Activated CD4-positive, alpha-beta T cell treated with anti-CD3 and anti-CD28 coated beads for 1 hour (primary cell): ENCODE measurements around the gene CFAP52.
"Not testable (repeated sequence)": the region's sequence is repeated elsewhere in the genome, so short reads cannot be mapped to it uniquely, and the experiment has no call there.

Experiments used
- DNase-seq: peaks from one replicate; pipeline ENCODE4 v3.0.0-alpha.2; 2020

Gene CFAP52

DNA sequence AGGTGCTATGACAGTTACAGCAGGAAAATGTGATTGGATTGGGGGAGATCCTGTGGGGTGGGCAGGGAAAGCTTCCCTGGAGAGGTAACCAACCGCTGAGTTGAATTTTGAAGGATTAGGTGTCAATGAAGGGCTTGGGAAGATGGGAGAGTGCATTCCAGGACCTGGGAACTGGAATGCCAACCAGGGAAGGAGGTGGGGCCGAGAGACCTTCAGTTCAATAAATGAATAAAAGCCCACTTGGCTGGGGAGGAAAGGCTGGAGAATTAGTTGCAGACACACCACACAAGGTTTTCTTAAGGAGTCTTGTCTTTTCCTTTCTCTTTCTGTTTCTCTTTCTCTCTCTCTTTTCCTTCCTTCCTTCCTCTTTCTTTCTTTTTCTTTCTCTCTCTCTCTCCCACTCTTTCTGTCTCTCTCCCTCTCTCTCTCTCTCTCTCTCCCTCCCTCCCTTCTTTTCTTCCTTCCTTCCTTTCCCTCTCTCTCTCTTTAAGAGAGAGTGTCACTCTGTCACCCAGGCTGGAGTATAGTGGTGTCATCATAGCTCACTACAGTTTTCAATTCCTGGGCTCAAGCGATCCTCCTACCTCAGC lies 72.2 kb downstream of the CFAP52 start:
- DNase-seq, result no peak

DNA sequence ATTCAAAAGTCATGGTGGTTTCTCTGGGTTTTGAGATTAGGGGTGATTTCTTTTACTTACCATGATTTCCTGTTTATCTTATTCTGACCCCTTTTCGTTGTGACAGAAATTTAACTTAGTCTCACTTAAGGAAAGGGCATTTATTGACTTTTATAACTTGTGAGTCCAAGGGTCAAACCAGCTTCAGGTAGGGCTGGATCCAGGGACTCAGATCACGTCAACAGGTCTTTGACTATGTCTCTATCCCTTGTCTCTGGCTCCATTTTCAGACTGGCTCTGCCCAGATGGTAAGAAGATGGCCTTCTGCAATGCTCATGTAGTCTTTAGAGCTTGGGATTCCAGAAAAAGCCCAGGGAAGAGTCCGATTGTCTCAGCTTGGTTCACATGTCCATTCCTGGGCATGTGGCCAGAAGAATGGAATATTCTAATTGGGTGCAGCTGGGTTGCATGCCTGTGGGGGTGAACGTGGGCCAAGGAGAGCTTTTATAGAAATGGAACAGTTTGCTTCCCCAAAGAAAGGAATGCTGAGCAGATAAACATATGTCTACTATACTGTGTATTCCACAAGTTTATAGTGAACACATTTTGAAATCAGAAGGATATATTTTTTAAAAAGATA lies 82.3 kb downstream of the CFAP52 start:
- no peak for DNase-seq

GRCh38 chr17:9661027-9661426 lies 84.6 kb downstream of the CFAP52 start:
- no peak for DNase-seq

- not testable (repeated sequence) for DNase-seq
These were observed 87.1 kb downstream of the CFAP52 start for GRCh38 chr17:9663511-9663910.

DNA sequence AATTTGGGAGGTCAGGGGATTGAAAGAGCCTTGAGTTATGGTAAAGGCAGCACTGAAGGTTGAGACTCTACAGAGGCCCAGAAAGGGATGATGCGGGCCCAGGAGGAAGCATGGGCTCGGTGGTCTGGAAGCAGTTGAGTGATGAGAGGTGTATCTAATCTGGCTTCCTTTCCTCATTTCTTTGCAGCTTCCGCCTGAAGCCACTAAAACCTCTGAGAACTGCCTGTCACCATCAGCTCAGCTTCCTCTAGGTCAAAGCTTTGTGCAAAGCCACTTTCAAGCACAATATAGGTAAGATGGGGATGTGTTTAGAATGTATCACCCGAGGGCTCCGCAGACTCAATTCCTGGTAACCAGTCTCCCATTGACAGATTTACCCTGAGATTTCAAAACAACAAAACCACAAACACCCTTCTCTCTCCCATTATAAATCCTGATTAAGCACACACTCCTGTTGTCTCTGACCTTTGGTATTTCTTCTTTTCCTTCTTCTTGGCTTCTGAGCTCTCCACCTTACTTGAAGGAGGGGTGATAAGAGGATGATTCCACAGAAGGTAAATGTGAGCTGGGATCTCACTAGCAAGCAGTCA lies 90.1 kb downstream of the CFAP52 start:
- DNase-seq, result no peak

DNA sequence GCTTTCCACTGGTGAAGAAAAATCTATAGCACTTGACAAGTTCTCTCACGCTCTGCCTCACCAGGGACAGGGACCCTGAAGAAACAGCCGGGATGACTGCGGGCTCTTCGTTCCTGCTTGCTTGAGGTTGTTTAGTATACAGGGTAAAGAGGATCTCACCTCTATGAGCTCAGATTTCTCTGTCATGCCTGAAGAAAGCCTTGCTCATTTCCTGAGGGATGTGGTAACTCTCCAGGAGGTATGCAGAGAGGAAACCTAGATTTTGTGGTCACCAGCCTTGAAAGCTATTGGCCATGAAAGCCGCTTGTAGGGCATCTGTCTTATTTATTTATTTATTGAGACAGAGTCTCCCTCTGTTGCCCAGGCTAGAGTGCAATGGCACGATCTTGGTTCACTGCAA lies 92.1 kb downstream of the CFAP52 start:
- DNase-seq, result no peak

GRCh38 chr17:9669551-9670008 lies 93.1 kb downstream of the CFAP52 start:
- DNase-seq, result no peak

DNA sequence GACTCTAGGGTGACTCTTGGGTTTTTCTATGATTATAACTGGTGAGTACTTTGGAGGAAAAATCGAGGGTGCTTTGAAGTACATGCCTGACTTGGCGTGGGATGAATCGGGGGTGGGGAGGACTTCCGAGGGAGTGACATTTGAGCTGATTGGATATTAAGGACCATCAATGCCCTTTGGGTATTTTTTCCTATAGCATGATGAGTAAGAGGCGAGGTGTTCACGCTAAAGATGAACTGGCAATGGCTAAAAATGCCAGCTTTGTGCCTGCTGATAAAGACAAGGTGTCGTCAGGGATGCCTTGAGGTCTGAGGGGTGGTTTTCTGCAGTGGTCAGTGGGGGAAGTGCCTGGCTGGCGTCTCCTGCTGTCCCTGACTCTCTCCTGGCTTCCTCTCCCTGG lies 94.2 kb downstream of the CFAP52 start:
- DNase-seq, result no peak

- DNase-seq, result no peak
These were observed 95.1 kb downstream of the CFAP52 start for GRCh38 chr17:9671559-9671958.

- no peak for DNase-seq
These were observed 95.8 kb downstream of the CFAP52 start for GRCh38 chr17:9672266-9672665.

DNA sequence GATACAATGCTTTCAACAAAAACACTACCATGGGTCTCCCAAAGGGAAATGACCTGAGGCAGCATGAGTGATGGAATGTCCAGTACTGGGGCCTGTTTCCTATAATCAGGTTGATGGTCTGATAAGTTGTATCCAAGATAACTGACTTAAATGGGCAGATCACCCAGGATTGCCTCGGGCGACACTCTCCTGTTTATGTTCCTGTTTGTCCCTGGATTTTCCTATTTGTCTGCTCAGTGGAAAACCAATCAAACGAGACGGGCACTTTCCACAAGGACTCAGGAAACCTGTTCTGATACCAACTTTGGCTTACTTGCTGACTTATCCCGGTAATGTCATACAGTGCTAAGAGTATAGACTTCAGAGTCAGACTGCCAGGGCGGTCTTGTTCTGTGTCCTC lies 96.2 kb downstream of the CFAP52 start:
- no peak for DNase-seq

DNA sequence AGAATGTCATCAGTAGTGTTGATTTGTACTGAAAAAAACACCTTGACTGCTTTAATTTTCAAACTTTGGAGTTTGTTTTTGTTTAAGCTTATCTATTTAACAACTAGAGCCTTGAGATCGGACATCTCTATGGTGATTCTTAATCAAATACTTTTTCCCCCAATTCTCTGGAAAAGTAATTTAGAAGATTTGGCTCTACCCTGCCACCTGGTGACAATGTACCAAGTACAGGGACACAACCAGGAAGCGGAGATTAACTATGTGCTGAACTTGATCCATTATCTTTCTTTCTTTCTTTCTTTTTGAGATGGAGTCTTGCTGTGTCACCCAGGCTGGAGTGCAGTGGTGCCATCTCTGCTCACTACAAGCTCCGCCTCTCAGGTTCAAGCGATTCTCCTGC lies 99.6 kb downstream of the CFAP52 start:
- no peak for DNase-seq

DNA sequence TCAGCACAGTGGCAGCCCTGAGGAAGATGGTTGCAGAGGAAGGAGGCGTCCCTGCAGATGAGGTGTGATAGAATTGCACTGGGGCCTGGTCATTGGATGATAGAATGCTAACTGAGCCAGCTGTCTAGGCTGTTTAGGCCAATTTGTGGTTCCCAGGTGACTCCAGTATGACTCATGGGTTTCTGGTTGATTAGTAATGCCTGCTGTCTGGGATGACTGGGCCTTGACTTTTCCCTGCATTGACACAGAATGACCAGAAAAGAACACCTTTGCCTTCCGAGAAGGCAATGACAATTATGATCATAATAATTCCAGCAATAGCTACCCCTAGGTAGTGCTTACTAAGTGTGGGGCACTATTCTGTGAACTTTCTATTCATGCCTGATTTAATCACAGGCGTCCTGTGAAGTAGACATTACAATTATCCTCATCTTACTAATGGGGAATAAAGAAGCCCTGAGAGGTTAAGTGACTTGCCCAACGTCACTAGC lies 100.4 kb downstream of the CFAP52 start:
- no peak for DNase-seq

GRCh38 chr17:9677411-9677810 lies 101.0 kb downstream of the CFAP52 start:
- no peak for DNase-seq

GRCh38 chr17:9677896-9678295 lies 101.5 kb downstream of the CFAP52 start:
- no peak for DNase-seq

GRCh38 chr17:9684955-9685621 lies 108.6 kb downstream of the CFAP52 start:
- no peak for DNase-seq
